Small intestine (tissue), 7 donors: ENCODE data around the gene IPCEF1. TPM values are rescaled to one million over a fixed set of nuclear protein-coding genes. Genes with fewer than 3 reads are reported as not detected.

Source experiments
- DNase-seq, 2 donors: peaks; one replicate each; pipeline versions ENCODE4 v3.0.0 to v3.0.0-alpha.2; 2013
- FAIRE-seq: peaks from 2 replicates; lab custom pipeline; 2012; peaks lifted over from hg19 to GRCh38; lab: Jason Lieb, UNC
- H3K27ac ChIP-seq, 3 donors: one replicate each; pipeline ENCODE4 v1.5.1; 2013; ENCODE audit warnings: low read length in 2 of 3, mild to moderate bottlenecking in 2 of 3, control low read depth in 1 of 3, inconsistent platforms in 1 of 3, low read depth in 1 of 3, moderate library complexity in 1 of 3
- H3K27me3 ChIP-seq, 3 donors: one replicate each; pipeline ENCODE4 v1.6.1; 2013; ENCODE audit warnings: low read length in 3 of 3, inconsistent platforms in 1 of 3; ENCODE audit not compliant: control insufficient read depth in 3 of 3, insufficient read depth in 3 of 3
- H3K36me3 ChIP-seq, 3 donors: one replicate each; pipeline ENCODE4 v1.6.1; 2013; ENCODE audit warnings: low read length in 3 of 3, inconsistent platforms in 1 of 3, low read depth in 1 of 3, mild to moderate bottlenecking in 1 of 3, moderate library complexity in 1 of 3; ENCODE audit not compliant: control insufficient read depth in 3 of 3, insufficient read depth in 2 of 3
- H3K4me1 ChIP-seq, 3 donors: one replicate each; pipeline ENCODE4 v1.6.1; 2013; ENCODE audit warnings: low read length in 2 of 3, inconsistent platforms in 1 of 3, low read depth in 1 of 3, mild to moderate bottlenecking in 1 of 3, moderate library complexity in 1 of 3; ENCODE audit not compliant: control insufficient read depth in 3 of 3, insufficient read depth in 2 of 3
- H3K4me3 ChIP-seq, 3 donors: one replicate each; pipeline ENCODE4 v1.5.1; 2013; ENCODE audit warnings: low read length in 3 of 3, control low read depth in 1 of 3, inconsistent platforms in 1 of 3, low read depth in 1 of 3, mild to moderate bottlenecking in 1 of 3, moderate library complexity in 1 of 3
- H3K9me3 ChIP-seq, 2 donors: one replicate each; pipeline ENCODE4 v1.6.1; 2013; ENCODE audit warnings: low read depth in 1 of 2, low read length in 1 of 2; ENCODE audit not compliant: control insufficient read depth in 2 of 2, insufficient read depth in 1 of 2
- WGBS, 3 donors: extraction: QIAGEN DNeasy Blood & Tissue Kit; methylation state at CpG; one replicate each; pipeline ENCODE4 v1.1.7; 2013; 5-methylcytosine and 5-hydroxymethylcytosine counted together
- polyA plus RNA-seq, 4 donors: library from polyadenylated mRNA; stranded (reverse) in 3 of 4; unstranded in 1 of 4; fragments of 200-250 nt in 3 of 4; fragments of 120-200 nt in 1 of 4; gene quantifications; one replicate each; pipeline versions ENCODE4 v1.2.1 to v1.2.3, GENCODE V29; 2013
- donor health status: healthy with polysubstance abuse.
- donor health status: control.
- donor health status: control.
- donor health status: Bipolar disorder and iron deficiency.
- donor health status: healthy.

Gene IPCEF1
- polyA plus RNA-seq, 4 donors: 0.45 to 2.1 (median 0.79) TPM

DNA sequence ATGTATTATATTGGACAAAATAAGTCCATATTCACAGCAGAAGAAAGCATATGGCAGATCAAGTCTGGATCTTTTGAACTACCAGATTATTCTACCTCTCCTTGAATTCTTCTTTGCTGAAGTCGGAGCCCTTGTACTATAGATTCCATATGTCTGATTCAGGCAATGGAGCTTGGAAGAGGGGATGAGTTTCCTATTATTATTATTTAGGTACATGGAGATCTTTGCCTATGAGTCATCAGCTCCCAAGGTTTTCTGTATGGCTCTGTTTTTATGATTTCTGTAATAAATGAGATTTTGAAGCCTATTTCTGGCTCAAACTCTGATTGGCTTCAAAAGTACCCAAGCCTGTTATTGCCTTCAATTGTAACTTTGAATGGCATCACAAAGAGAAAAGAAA, 245.6 kb downstream of the IPCEF1 start:
- Histone ChIP-seq H3K4me3 (no peak overlapping the region), H3K36me3 (no peaks in the 10 kb centered on the region), H3K27ac (no peak overlapping the region), H3K9me3 (no peaks in the 10 kb centered on the region), H3K27me3 (no peaks in the 10 kb centered on the region), H3K4me1 (no peaks in the 10 kb centered on the region)
- WGBS, 3 donors: 79 to 88% (median 88%) methylated on average over 1 of the region's 1 CpG
- FAIRE-seq: no peak
- no peak for DNase-seq

DNA sequence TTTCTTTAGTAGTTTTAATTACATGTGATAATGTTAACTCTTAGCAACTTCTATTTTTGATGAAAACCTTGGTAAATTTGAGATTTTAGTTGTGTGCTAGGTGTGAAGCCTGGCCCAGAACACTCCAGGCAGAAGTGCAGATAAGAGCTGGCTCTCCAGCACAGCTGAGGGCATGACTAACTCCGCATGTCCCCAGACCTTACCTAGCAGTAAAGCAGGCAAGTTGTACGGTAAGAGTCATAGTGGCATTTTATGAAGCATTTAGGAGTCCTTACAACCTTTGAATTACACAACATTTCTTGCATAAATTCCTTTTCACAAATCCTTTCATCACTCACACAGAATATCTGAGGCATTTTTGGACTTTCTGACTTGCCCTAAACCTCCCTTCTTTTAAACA, 250.4 kb downstream of the IPCEF1 start:
- Histone ChIP-seq H3K36me3 (no peaks in the 10 kb centered on the region), H3K4me1 (no peaks in the 10 kb centered on the region), H3K27ac (no peak overlapping the region), H3K27me3 (no peaks in the 10 kb centered on the region), H3K4me3 (no peak overlapping the region), H3K9me3 (no peaks in the 10 kb centered on the region)
- no peak for DNase-seq
- no peak for FAIRE-seq
- 88 to 96% (median 91%) methylated on average over 2 of the region's 2 CpGs for WGBS, 3 donors

Other genes starting within 250 kb of the IPCEF1 start
- gene CNKSR3, start 153.9 kb upstream of the IPCEF1 start, polyA plus RNA-seq: 10 to 100 TPM; 10.6 to 34.6 (median 11.6) TPM